Activated CD4-positive, alpha-beta T cell treated with anti-CD3 and anti-CD28 coated beads, Interleukin-2, amount 50 U/mL, for 16 hours (primary cell): Measurements from ENCODE around the gene ATP11A.

Source experiments
- DNase-seq: peaks from one replicate; pipeline ENCODE4 v3.0.0-alpha.2; 2020

The ATP11A gene

GRCh38 chr13:112764028-112764427, 74.2 kb downstream of the ATP11A start:
- no peak for DNase-seq

- no peak for DNase-seq
These were observed 75.2 kb downstream of the ATP11A start for GRCh38 chr13:112764864-112765561.

- DNase-seq = no peak
These were observed 75.9 kb downstream of the ATP11A start for GRCh38 chr13:112765731-112766130.

- DNase-seq = no peak
These were observed 76.5 kb downstream of the ATP11A start for GRCh38 chr13:112766336-112766735.

GRCh38 chr13:112767506-112768471, 78.0 kb downstream of the ATP11A start:
- DNase-seq = no peak

- no peak for DNase-seq
These were observed 79.1 kb downstream of the ATP11A start for GRCh38 chr13:112768795-112769481.

GRCh38 chr13:112769615-112770014, 79.8 kb downstream of the ATP11A start:
- no peak for DNase-seq

- DNase-seq = no peak
These were observed 80.7 kb downstream of the ATP11A start for GRCh38 chr13:112770504-112770903.

- DNase-seq = no peak
These were observed 81.5 kb downstream of the ATP11A start for GRCh38 chr13:112771139-112771876.

- no peak for DNase-seq
These were observed 82.2 kb downstream of the ATP11A start for GRCh38 chr13:112771877-112772538.

- no peak for DNase-seq
These were observed 82.7 kb downstream of the ATP11A start for GRCh38 chr13:112772539-112772909.

- DNase-seq = no peak
These were observed 83.1 kb downstream of the ATP11A start for GRCh38 chr13:112772929-112773328.

- DNase-seq = no peak
These were observed 84.0 kb downstream of the ATP11A start for GRCh38 chr13:112773601-112774447.

- DNase-seq = no peak
These were observed 84.6 kb downstream of the ATP11A start for GRCh38 chr13:112774448-112774792.

GRCh38 chr13:112774829-112775565, 85.2 kb downstream of the ATP11A start:
- DNase-seq = no peak

- DNase-seq = no peak
These were observed 86.0 kb downstream of the ATP11A start for GRCh38 chr13:112775791-112776279.

GRCh38 chr13:112776354-112776753, 86.5 kb downstream of the ATP11A start:
- DNase-seq = no peak

- no peak for DNase-seq
These were observed 87.1 kb downstream of the ATP11A start for GRCh38 chr13:112776971-112777370.

GRCh38 chr13:112777637-112778406, 88.0 kb downstream of the ATP11A start:
- DNase-seq = no peak
